NCI-H2196 treated with DMSO at 0.1 percent for 48 hours (cell line): ENCODE measurements around the gene ZFP57.

Source experiments
- DNase-seq: peaks from one replicate; lab custom pipeline; 2025; ENCODE audit not compliant: unreplicated experiment; lab: John Stamatoyannopoulos, UW

The ZFP57 gene

GRCh38 chr6:29680904-29681303 lies at the start of gene ZFP57:
ZFP57 (minus strand) TSS chr6:29681152; CDS start chr6:29677003, 4,149 bp downstream.
- DNase-seq = no peak

DNA sequence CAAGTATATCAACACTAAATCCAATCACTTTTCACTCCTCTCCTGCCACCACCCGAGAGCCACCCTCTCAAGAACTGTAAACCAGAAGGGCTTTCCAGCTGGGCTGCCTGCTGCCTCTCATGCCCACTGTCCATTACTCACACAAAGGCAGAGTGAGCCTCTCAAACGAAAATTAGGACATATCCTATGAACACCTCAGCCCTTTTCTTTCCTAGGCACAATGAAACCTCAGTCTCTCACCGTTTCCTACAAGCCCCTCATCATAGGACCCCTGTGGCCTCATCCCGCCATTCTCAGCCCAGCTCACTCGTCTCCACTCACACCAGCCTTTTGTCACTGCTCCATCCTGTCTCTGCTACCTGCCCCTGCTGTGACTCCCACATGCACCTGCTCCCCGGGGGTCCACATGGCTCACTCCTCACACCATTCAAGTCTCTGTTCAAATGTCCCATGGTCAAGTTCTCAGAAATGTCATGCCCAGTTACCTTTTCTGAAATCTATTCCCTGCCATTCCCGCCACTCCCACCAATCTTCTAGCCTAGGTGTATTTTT lies 49.7 kb upstream of the ZFP57 start:
- no peak for DNase-seq

DNA sequence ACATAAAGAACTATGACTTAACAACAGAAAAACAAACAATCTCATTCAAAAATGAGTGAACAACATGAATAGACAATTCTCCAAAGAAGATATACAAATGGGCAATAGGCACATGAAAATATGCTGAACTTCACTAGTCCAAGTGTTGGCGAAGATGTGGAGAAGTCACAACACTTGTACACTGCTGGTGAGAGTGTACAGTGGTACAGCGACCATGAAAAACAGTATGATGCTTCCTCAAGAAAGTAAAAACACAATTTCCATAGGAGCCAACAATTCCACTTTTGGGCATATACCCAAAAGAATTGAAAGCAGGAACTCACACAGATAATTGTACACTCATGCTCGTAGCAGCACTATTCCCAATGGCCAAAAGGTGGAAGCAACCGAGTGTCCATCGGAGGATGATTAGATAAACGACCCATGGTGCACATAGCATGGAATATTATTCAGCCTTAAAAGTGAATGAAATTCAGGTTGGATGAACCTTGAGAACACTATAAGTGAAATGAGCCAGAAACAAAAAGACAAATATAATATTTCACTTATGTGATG lies 48.9 kb upstream of the ZFP57 start:
- DNase-seq = no peak

DNA sequence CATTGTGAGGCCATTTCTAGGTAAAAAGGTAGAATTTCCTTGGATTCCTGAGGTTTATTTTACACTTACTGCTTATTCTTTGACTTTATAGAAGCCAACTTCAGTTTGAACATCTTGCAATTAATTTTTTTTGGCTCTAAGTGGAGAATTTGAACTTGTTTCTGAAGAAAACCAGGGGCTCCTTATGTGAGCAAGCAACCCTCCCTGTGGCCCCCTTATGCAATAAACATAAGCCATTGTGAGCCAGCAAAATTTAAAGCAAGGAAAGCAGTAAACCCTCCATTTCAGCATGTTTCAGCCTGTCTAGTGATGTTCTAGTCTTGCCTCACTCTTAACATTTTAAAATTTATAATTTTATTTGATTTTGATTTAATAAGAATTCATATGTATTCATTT lies 47.9 kb upstream of the ZFP57 start:
- no peak for DNase-seq

- DNase-seq = no peak
Observed at GRCh38 chr6:29728173-29728874, 47.4 kb upstream of the ZFP57 start.

DNA sequence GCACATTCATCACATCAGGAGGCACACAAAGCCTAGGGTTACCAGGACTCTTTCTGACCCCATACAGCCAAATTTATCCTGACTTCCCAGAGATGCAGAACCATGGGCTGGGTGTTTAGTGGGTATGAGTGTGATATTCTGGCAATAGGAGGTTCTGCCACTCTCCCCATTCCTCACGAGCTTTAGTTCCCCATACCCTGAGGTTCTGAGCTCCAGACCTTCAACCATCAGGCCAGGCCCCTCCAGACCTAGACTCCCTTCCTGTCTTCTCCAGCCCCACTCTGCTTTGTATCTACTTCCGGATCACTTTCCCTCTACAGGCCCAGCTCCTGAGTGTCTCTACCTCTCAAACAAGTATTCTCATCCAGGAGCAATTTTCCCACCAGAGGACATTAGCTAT lies 46.7 kb upstream of the ZFP57 start:
- DNase-seq = no peak

DNA sequence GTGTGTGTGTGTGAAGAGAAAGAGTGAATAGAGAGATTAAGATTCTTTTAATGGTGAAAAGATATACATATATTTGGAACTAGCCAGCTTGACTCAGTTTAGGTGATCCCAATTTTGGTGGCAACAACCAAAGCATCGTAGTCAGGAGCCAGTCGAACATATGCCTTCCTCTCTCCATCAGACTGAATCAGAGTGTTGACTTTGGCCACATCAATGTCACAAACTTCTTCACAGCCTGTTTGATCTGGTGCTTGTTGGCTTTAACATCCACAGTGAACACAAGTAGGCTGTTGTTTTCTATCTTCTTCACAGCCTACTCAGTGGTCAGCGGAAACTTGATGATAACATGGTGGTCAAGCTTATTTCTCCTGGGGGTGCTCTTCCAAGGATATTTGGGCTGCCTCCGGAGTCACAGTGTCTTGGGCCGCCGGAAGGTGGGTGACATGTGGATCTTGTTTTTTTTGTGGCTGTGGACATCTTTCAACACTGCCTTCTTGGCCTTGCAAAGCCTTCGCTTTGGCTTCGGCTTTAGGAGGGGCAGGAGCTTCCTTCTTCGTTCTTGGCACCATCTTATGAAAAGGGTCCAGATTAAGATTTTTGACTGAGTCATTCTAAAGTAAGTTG lies 45.7 kb upstream of the ZFP57 start:
- DNase-seq = no peak

- no peak for DNase-seq
Observed at GRCh38 chr6:29726001-29726400, 45.0 kb upstream of the ZFP57 start.

GRCh38 chr6:29724937-29725869 lies 44.3 kb upstream of the ZFP57 start:
- DNase-seq = no peak

DNA sequence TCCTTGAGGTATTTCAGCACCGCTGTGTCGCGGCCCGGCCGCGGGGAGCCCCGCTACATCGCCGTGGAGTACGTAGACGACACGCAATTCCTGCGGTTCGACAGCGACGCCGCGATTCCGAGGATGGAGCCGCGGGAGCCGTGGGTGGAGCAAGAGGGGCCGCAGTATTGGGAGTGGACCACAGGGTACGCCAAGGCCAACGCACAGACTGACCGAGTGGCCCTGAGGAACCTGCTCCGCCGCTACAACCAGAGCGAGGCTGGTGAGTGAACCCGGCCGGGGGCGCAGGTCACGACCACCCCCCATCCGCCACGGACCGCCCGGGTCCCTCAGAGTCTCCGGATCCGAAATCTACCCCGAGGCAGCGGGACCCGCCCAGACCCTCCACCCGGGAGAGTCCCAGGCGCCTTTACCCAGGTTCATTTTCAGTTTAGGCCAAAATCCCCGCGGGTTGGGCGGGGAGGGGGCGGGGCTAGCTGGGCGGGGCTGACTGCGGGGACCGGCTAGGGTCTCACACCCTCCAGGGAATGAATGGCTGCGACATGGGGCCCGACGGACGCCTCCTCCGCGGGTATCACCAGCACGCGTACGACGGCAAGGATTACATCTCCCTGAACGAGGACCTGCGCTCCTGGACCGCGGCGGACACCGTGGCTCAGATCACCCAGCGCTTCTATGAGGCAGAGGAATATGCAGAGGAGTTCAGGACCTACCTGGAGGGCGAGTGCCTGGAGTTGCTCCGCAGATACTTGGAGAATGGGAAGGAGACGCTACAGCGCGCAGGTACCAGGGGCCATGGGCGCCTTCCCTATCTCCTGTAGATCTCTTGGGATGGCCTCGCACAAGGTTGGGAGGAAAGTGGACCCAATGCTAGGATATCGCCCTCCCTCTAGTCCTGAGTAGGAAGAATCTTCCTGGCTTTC lies 43.0 kb upstream of the ZFP57 start:
- no peak for DNase-seq

GRCh38 chr6:29723262-29723665 lies 42.3 kb upstream of the ZFP57 start, which contains the start of gene HLA-F:
HLA-F (plus strand) TSS chr6:29723434; CDS start chr6:29723464, 30 bp downstream.
- peak; percentile 59 for DNase-seq

DNA sequence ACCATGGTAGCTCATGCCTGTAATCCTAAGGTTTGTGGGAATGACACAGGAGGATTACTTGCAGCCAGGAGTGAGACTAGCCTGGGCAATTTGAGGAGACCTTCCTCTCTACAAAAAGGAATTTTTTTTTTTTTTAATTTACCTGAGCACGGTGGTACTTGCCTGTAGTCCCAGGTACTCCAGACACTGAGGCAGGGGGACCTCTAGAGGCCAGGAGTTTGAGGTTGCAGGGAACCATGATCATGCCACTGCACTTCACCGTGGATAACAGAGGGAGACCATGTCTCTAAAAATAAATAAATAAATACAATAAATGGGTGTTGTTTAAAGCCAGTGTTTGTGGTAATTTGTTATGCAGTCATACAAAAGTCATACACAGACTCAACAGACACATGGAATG lies 39.9 kb upstream of the ZFP57 start:
- no peak for DNase-seq

DNA sequence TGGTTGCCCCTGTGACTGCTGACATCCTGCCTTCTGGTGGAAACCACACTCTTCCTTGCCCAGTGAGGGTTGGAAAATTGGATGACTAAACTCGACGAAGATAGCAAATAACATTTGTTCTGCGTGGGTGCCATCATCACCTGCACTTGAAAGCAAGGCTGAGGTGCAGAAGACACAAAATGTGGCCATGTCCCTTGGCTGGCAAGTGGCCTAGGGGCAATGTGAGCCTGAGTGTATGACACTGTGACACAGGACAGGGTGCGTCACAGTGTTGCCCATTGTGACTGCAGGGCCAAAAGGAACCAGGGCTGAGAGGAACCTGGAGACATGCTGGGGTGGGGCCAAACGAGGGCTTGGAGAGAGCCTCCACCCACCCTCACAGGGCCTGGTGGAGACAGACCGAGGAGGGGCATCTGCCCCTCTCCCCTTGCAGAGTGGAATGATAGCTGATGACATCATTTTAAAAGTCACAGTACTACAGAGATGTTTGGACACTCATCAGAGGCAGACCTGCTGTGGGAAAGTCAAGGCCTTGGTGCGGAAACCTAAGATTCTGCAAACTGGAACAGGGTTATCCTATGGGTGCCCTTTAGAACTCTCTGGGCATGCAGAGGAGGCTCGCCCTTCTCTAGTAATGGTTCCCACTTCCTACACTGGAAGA lies 29.5 kb upstream of the ZFP57 start:
- no peak for DNase-seq

- no peak for DNase-seq
Observed at GRCh38 chr6:29709188-29709587, 28.2 kb upstream of the ZFP57 start.

DNA sequence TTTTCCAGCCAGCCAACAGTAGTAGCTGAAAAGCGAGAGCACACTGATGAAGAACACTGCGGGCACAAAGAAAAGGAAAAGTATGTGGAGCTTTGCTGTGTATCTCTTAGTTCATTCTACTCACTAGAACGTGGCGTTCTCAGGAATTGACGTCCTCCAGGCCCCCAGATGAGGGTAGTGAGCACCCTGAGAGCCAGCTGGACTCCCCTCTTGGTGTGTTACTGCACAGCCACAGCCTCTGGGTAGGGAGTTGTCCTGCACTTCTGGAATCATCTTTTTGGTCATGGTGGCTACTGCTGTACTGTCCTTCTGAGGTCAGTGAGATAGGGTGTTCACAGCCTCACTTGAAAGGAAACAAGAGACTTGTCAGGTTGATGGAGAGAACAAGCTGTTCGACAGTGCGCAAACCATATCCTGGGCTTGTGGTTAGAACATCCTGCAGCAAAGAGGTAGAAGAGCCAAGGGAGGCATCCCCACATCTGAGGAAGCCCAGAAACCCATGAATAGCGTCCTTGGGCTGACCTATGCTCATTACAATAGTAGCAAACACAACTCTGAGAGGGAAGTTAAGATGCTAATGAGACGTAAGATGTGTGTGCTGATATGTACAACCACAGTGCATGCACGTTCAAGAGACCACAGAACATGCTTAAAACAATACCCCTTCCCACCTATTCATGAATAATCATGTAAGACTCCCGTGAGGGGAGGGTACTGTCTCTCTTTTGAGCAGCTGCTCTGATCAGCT lies 27.7 kb upstream of the ZFP57 start:
- no peak for DNase-seq

GRCh38 chr6:29705389-29706231 lies 24.7 kb upstream of the ZFP57 start:
- peak; percentile 10 for DNase-seq

GRCh38 chr6:29702519-29703103 lies 21.7 kb upstream of the ZFP57 start:
- no peak for DNase-seq
